CMK (cell line): ENCODE measurements around the gene GSTM1.

Experiments used
- DNase-seq: peaks from one replicate; pipeline ENCODE4 v3.0.0-alpha.2; 2010; ENCODE audit warnings: low read depth

Gene GSTM1

DNA sequence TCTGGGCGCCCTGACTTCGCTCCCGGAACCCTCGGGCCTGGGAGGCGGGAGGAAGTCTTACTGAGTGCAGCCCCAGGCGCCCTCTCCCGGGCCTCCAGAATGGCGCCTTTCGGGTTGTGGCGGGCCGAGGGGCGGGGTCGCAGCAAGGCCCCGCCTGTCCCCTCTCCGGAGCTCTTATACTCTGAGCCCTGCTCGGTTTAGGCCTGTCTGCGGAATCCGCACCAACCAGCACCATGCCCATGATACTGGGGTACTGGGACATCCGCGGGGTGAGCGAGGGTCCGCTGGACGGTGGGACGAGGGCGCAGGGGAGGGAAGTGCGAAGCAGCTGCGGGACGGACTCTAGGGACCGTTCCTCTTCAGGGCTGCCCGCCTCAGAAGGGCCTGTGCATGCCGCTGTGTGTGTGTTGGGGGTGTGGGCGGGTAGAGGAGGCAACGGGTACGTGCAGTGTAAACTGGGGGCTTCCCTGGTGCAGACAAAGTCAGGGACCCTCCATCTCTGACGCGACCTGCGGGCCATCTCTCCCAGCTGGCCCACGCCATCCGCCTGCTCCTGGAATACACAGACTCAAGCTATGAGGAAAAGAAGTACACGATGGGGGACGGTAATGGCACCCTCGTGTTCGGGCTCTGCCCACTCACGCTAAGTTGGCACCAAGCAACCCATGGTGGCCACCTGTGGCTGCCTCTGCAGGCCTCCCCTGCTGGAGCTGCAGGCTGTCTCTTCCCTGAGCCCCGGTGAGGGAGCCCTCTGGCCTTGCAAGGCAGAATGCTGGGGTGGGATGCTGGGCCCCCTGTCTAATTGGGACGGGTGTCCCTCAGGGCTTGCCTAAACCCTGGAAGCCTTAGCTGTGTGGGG lies at the start of gene GSTM1:
GSTM1 (plus strand) TSS at position 177 of the 859 bp plus-strand sequence; CDS start at position 234, 57 bp downstream.
- DNase-seq: peak; percentile 49

DNA sequence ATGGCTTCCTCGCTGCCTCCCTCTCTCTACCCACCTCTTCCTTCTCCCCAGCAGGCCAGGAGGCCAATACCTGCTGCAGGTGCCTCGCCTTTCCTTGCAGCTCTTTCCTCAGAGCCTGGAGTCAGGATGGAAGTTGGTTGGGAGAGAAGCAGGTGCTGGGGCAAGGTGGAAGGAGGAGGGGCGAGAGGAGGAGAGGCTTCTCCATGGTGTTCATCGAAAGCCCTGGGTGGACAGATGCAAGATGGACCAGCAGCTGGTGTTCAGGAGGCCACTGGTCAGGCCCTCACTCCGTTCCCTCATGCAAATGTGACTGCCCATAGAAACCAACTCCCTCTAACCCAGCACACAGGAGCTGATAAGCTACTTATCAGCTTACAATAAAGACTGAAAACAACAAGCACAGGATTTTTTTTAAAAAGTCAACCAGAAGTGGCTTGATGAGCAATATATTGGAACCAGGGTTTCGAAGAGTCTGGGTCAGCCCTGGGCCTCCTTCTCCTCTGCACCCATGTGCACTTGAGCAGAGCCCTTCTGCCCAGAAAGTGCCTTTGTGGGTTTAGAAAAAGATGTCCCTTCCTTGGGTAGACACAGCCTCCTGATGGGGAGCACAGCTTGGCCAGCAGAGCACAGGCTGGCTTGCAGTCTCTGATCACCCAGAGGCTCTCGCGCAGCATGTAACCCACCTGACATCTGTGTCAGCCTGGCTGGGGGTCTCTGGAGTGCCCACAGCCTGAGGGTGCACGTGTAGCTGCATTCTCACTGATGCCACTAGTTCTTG lies 48.4 kb upstream of the GSTM1 start:
- DNase-seq: no peak

DNA sequence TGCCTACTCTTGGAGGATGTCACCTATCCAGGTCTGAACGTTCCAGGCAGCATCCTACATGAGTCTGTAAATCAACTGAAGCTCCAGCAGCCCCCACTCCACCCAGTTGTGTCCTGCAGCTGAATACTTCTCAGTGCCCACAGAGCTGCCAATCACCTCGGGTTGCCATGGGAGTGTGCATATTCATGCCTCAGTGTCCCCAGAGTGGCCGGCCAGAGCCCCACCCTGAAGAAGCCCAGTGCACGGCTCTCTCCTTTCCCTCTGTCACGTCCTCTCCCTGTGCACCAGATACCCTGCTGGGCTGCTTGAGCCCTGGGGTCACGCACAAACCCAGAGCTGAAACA lies 47.8 kb upstream of the GSTM1 start:
- no peak for DNase-seq

DNA sequence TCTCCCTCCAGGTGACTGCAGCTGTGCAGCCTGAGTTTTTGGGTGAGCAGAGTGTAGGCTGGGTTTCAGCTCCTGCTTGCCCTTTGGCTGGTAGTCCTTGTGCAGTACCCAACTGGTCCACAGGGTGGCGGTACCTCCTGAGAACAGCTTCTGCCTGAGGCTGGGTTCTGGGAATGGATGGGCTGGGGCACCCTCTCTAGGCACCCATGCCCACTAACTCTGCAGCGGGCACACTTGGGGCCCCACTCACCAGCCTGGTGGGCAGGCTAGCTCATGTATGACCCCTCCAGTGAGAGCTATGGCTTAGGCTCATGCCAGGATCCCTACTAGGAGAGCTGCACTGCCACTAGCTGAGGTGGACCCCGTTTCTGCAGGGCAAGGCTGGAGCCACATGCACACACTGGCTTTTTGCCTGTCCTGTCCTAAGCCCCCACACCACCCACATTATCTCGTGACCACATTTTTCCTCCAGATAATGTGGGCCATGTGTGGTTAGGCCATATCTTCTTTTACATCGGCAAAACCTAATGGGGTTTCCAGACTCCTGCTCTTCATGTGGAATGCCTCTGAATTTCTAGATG lies 47.2 kb upstream of the GSTM1 start:
- peak; percentile 75 for DNase-seq

DNA sequence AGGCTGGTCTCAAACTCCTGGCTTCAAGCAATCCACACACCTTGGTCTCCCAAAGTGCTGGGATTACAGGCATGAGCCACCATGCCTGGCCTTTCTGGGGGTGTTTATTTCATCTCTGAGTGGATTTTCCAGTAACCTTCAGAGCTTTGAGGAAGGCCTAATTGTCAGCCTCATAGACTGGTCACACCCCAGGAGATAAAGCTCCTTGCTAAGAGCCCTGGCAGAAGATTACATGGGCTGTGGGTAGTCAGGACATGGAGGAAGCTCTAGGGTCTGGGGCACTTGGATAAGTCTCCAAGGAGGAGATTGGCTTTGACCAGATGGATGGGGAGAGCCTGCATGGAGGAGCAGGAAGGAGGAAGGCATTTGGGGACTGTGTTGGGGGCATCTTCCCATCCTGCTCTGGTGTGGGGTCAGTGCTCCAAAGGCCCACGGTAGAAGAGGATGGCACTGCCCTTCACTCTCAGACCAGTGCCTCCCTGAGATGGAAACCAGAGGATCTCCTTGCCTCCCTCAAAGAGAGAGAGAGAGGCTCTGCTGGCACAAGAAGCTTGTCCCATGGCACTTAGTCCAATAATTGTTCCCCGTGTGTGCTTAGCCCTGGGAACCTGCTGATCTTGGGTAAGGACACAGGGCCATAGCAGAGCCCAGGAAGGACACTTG lies 46.4 kb upstream of the GSTM1 start:
- DNase-seq: no peak

DNA sequence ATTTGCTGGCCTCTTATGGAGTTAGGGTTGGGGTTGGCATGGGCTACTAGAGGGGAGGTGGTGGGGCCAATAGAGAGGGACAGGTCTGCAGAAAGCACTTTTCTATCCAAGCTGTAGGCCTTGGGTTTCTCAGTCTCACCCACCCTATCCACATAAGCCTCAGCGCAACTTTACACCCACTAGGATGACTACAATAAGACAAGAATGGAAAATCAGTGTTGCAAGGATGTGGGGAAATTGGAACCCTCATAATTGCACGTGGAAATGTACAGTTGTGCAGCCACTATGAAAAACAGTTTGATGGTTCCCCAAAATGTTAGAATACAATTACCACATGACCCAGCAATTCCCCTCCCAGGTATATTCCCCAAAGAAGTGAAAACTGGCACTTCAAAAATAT lies 45.8 kb upstream of the GSTM1 start:
- DNase-seq: no peak

DNA sequence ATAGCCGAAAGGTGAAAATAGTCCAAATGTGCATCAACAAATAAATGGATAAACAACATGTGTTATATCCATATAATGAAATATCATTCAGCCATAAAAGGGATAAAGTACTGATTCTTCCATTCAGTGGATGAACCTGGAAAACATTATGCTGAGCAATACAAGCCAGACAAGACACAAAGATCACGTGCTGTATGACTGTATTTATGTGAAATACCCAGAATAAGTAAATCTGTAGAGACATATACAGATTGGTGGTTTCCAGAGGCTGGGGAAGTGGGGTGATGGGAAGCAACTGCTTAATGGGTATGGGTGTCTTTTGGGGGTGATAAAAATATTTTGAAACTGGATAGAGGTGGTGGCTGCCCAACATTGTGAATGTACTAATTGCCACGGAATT lies 45.0 kb upstream of the GSTM1 start:
- DNase-seq: no peak

DNA sequence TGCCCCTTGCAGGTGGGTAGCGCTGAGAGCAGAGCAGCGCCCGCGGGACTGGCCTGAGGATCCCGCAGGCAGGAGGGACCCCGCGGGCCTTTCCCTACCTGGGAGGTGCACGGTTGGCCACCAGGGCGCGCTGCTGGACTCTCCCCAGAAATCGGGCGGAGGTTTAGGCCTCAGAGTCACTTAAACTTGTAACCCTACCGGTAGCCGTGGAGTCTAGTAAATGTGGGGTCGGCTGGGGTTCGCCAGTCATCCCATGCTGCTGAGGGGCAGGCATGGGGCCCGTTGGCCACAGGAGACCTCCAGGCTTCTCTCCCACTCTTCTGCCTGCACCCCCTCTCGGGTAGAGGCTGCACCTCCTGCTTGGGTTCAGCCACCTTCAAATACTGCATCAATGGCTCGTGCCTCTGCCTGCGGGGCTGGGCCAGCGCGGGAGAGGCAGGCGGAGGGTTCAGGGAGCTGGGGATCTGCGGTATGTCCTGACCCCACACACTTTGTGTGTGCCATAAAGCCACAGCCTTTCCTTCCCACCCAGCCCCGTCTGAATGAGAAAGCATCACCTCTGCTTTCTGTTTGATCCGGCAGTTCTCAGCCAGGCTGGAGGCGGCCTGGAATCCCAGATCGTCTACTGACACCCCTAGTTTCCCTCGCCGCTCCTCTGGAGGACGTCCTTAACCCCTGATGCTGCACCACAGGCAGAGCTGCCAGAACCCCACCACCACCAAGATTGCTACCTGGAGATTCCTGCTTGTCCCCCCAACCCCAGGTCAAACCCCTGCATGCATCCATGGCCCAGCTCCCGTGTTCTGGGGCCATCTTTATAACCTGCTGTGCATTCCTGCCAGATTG lies 44.0 kb upstream of the GSTM1 start:
- no peak for DNase-seq

DNA sequence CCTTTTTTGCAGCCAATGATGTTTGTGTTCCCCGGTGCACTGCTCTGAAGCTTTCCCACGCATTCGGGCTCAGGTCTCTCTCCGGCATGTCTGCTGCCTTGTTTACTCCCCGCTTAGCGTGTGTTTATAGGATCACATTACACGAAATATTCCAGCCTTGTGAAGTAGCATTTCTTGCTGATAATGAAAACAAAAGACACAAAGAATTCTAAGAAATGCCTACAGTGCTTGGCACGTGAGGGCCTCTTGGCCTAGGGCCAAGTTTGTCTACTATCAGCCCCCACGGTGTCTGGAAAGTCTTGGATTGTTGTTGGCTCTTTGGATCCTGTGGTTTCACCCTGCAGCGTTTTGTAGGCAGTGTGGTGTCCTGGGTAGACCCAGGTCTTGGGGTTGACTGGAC lies 42.9 kb upstream of the GSTM1 start:
- DNase-seq: no peak

DNA sequence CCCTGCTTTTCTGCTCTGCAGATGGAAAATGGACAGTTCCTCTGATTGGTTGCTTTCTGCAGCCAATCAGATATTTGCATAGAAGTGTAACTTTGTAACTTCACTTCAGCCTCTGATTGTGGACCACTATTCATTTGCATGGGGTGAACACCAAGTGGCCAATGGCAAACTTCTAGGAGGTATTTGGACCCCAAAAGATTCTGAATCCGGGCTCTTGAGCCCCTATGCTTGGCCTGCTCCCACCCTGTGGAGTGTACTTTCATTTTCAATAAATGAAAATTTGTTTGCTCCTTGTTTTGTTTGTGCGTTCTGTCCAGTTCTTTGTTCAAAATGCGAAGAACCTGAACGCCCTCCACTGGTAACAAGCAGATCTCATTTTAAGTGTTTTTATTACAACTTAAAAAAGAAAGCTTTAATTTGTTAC lies 38.1 kb upstream of the GSTM1 start:
- DNase-seq: no peak

DNA sequence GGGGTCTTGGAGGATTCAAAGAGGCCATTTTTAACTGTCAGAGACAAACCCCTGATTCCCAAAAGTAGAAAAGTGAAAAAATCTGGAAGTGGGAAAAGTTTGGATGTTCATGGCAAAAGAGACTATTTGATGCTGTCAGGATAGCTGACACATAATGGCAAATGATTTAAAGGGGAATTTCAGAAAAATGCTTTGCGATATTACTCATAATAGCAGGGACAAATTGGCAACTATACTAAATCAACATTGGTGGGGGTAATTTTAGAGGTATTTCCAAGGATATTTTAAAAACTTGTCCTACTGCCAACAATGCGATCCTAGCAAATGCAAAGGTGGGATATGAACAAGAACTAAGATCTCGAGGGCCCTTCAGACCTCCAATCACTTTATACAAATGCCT lies 37.0 kb upstream of the GSTM1 start:
- DNase-seq: no peak

DNA sequence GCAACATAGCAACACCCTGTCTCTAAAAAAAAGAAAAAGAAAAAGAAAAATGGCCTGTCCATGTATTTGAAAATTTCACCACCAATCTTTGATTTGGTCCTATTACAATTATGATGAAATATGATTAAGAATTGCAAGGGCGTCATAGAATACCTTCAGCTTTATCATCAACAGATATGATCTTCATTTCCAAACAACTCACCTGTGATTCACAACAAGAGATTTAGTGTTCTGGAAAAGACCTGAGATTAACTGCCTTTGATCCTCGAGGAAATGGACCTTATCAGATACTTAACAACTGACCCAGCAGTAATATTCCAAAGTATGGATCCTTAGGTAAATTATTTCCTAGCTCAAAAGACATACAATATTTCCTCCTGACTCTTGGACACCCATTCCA lies 35.2 kb upstream of the GSTM1 start:
- no peak for DNase-seq

DNA sequence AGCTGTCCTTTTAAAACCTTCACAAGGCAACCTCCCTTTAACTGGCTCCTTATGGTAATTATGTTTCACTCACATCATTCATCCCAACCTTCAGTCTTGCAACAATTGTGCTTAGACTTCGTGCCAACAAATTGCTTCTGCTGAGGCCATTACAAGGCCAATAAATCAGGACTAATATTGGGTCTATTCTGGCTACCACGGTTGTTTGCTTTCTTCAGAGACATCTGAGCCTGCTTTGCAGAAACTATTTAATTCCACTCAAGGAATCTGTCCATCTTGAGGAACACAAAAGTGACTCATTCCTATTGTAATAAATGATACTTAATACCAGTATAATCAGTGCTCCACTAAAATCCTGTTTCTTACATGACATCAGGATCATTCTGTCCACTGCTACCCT lies 34.3 kb upstream of the GSTM1 start:
- no peak for DNase-seq

DNA sequence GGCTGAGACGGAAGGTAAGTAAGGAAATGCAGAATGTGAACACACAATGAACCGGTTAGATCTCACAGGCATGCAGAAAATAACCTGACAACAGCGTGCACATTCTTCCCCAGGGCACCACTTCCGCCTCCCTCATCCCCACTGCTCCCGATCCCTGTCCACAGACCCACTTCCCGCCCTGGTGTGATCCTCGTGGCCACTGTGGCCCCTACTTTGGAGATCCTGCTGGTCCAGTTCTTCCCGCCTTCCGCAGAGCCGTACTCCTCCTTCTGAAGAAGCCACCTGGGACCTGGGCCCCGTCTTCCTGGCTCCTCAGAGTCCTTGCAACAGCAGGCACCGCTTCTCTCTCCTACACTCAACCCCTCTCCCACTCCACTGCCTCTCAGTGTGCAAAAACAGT lies 33.1 kb upstream of the GSTM1 start:
- no peak for DNase-seq

DNA sequence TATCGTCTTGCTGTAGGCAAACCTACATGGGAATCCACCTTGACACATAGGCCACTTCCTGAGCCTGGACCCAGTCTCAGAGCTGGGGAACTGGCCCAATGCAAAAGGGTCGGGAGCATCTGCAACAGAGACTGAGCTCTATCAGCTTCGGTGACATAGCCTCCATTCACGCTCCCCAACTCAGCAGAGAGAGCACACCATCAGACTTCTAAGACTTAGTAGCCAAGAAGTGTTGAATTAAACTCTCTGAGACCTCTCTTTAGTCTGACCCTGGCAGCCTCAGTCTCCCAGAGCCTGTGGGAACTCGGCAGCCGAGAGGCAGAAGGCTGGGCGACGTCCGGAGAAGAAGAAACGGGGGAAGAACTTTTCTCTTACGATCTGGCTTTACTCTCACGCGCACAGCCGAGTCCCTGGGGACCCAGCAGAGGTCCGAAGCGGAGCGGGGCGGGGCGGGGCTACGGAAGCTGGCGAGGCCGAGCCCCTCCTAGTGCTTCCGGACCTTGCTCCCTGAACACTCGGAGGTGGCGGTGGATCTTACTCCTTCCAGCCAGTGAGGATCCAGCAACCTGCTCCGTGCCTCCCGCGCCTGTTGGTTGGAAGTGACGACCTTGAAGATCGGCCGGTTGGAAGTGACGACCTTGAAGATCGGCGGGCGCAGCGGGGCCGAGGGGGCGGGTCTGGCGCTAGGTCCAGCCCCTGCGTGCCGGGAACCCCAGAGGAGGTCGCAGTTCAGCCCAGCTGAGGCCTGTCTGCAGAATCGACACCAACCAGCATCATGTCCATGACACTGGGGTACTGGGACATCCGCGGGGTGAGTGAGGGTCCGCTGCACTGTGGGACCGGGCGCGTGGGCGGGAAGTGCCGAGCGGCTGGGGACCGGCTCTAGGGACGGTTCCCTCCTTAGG lies 31.8 kb upstream of the GSTM1 start, which contains the start of gene GSTM4:
GSTM4 (plus strand) TSS at position 485 of the 905 bp plus-strand sequence; CDS start at position 776, 291 bp downstream.
- DNase-seq: peak; percentile 81

DNA sequence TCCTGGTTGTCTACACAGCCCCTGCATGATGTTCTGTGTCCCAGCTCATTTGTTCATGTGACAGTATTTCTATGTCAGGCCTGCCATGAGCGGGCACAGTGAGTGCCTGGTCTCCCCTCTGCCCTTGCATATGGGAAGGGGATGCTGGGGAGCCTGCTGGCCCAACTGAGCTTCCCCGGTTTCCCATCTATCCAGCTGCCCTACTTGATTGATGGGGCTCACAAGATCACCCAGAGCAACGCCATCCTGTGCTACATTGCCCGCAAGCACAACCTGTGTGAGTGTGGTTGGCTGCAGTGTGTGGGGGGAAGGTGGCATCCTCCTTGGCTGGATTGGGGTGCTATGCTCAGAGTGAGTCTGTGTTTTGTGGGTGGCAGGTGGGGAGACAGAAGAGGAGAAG lies 30.2 kb upstream of the GSTM1 start:
- DNase-seq: no peak

DNA sequence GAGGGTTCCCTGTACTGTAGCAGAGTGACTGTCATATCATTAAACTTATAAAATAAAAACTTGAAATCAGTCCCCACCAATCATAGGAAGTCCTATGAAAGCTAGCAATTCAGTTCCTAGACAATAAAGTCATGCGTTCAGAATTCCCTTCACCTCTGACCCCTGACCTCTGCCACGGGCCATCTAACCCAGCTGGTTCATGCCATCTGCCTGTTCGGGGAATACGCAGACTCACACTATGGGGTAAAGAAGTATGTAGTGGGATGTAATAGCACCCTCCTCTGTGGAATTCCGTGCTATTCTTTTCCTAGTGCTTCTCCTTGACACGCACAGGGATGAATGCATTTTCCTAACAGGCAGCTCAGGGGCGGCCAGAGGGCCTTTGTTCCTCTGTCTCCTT lies 29.6 kb upstream of the GSTM1 start:
- DNase-seq: no peak

DNA sequence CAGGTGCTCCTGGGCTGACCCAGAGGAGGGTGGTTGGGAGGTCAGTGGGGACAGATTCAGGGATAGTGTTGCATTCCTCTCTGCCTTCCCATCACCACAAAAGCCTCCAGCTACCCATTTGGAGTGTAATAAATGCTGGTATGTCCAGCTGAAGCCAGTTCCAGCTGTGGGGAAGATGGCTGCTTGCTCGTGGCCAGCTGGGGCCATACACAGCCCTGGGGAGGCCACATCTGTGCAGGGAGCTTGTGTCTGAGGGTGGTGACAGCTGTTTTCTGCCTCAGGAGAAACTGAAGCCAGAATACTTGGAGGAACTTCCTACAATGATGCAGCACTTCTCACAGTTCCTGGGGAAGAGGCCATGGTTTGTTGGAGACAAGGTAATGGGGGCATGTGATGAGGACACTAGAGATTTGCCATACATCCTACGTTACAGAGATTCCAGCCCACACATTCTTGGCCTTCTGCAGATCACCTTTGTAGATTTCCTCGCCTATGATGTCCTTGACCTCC lies 29.0 kb upstream of the GSTM1 start:
- no peak for DNase-seq

DNA sequence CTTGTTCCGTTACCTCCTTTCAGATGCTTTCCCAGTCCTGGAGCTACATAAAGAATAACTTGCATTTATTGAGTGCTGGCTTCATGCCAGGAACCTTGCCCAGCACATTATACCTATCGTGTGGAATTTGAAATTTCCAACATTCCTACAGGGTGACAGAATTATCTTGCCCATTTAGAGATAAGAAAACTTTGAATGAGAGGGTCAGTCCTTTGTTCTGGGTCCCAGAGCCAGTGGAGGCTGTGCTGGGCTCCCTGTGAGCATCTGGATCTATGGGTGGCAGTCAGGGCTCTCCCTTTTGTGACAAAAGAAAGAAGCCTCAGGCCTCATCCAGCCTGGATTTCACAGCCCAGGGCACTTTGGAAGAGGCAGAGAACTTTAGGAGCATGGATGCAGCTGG lies 28.5 kb upstream of the GSTM1 start:
- no peak for DNase-seq

DNA sequence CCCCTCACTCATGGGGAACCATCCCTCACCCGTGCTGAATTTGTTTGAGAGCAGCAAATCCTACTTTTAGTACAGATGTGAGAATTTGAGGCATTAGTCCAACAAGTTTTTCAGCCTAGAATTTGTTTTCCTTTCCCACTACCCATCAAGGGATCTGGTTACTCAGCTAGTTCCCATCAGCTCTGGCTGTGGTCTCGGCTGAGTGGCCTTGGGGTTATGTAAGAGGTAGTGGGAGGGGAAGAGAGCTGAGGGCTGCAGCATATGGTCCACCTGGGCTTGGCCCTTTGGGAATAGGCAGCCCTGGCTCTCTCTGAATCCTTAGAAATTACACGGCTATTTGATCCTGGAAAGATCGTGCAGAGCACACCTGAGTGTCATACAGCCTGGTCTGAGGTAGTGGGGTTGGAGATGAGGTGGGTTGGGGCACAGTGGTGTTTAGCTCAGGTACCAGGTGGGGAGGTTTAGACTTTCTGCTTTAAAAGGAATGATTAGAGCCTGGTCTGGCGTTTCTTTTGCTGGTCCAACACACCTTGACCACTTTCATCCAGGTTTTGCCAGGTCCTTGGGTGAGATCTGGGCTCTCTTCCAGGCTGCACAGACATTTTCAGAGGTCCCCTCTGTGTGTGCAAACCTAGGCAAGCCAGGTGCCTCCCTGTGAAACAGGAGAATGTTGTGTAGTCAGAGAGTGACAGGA lies 27.5 kb upstream of the GSTM1 start:
- no peak for DNase-seq
